MCF 10A (cell line): ENCODE measurements around the gene ARHGAP15. TPM values are rescaled to one million over a fixed set of nuclear protein-coding genes. Genes with fewer than 3 reads are reported as not detected.
A peak's percentile ranks its signal among the peaks of the same experiment; 100 is the strongest.

ENCODE experiments used
- BruUV-seq: library from RNA; stranded (reverse); fragments of 400-500 nt; replicated peaks from 2 replicates; lab custom pipeline; 2021; lab: Mats Ljungman, UMichigan
- CTCF ChIA-PET: fragments of 300-600 bp; sonication (Branson Sonifier 250); formaldehyde crosslinking; extraction: SDS; loops from one replicate; lab custom pipeline; 2021; ENCODE audit warnings: antibody characterized with exemption, inconsistent platforms; lab: Yijun Ruan, JAX
- POLR2A ChIA-PET: fragments of 300-600, 350-650 bp; sonication (Branson Sonifier 250); formaldehyde crosslinking; extraction: SDS; loops from one replicate; lab custom pipeline; 2020; ENCODE audit warnings: antibody characterized with exemption, inconsistent platforms; lab: Yijun Ruan, JAX
- DNase-seq: peaks from one replicate; pipeline ENCODE4 v3.0.0-alpha.2; 2018; ENCODE audit not compliant: unreplicated experiment
- H3K27ac Mint-ChIP-seq: one replicate; pipeline ENCODE4 v1.8.0; 2022; ENCODE audit warnings: mild to moderate bottlenecking, low read depth, mixed read lengths; ENCODE audit not compliant: unreplicated experiment
- H3K27me3 Mint-ChIP-seq: one replicate; pipeline ENCODE4 v1.8.0; 2022; ENCODE audit warnings: mixed read lengths; ENCODE audit not compliant: insufficient read depth, unreplicated experiment
- H3K36me3 Mint-ChIP-seq: one replicate; pipeline ENCODE4 v1.8.0; 2022; ENCODE audit warnings: mild to moderate bottlenecking, moderate library complexity, mixed read lengths; ENCODE audit not compliant: insufficient read depth, unreplicated experiment
- H3K4me1 Mint-ChIP-seq: one replicate; pipeline ENCODE4 v1.8.0; 2022; ENCODE audit warnings: mixed read lengths; ENCODE audit not compliant: insufficient read depth, unreplicated experiment
- H3K4me3 Mint-ChIP-seq: one replicate; pipeline ENCODE4 v1.8.0; 2022; ENCODE audit warnings: mild to moderate bottlenecking, moderate library complexity, mixed read lengths; ENCODE audit not compliant: unreplicated experiment
- H3K9me3 Mint-ChIP-seq: one replicate; pipeline ENCODE4 v1.8.0; 2022; ENCODE audit warnings: mixed read lengths; ENCODE audit not compliant: unreplicated experiment
- CTCF ChIP-seq: fragments of 200-600 bp; IDR thresholded peaks from one replicate; pipeline ENCODE4 v1.8.0; 2022; ENCODE audit warnings: antibody characterized with exemption, mild to moderate bottlenecking; ENCODE audit not compliant: unreplicated experiment
- intact Hi-C: fragments of 100-400 bp; cut with micrococcal nuclease; formaldehyde crosslinking; loops from 2 replicates; pipeline ENCODE4 v1.14.1; 2022
- total RNA-seq: library from RNA; stranded (reverse); gene quantifications from 2 replicates; pipeline ENCODE4 v1.2.3, GENCODE V29; 2022

ARHGAP15 gene
- total RNA-seq, 1 experiment from 2014 or later: not detected

- Mint-ChIP-seq H3K4me1 (no peaks in the 10 kb centered on the region), H3K27me3 (no peaks in the 10 kb centered on the region), H3K27ac (no peak overlapping the region), H3K4me3 (no peak overlapping the region), H3K36me3 (no peaks in the 10 kb centered on the region), H3K9me3 (no peaks in the 10 kb centered on the region)
- no peak for TF ChIP-seq CTCF
- DNase-seq: no peak
- intact Hi-C loops: no loop called here
- ChIA-PET CTCF (interaction anchor here (0.6 to 0.7 kb wide), 3 partner anchors 13 to 547 kb away, joined by 3 read pairs; no protein-coding TSS in a partner anchor), POLR2A (no interaction called here)
- BruUV-seq: no TSS peak
Measured at GRCh38 chr2:143551971-143552650, 422.9 kb downstream of the ARHGAP15 start.

- DNase-seq: no peak
- Mint-ChIP-seq H3K36me3 (no peaks in the 10 kb centered on the region), H3K27ac (no peak overlapping the region), H3K27me3 (no peaks in the 10 kb centered on the region), H3K4me3 (no peak overlapping the region), H3K9me3 (no peaks in the 10 kb centered on the region), H3K4me1 (peaks cover 4% of the 10 kb centered on the region)
- intact Hi-C loops: no loop called here
- BruUV-seq: no TSS peak
- ChIA-PET POLR2A (no interaction called here), CTCF (no interaction called here)
- no peak for TF ChIP-seq CTCF
Measured at GRCh38 chr2:143553261-143553660, 424.0 kb downstream of the ARHGAP15 start.

GRCh38 chr2:143558665-143559064 is 429.4 kb downstream of the ARHGAP15 start:
- intact Hi-C loops: no loop called here
- no peaks in the 10 kb centered on the region for H3K9me3 Mint-ChIP-seq
- peaks cover 23% of the 10 kb centered on the region for H3K4me1 Mint-ChIP-seq
- ChIA-PET CTCF (interaction anchor here (1.2 kb wide), 1 partner anchor 18 kb away, joined by 4 read pairs; no protein-coding TSS in a partner anchor), POLR2A (interaction anchor here (0.6 kb wide), 1 partner anchor 787 kb away, joined by 3 read pairs; no protein-coding TSS in a partner anchor)
- peak; percentile 88 for DNase-seq
- H3K4me3 Mint-ChIP-seq: no peak overlapping the region
- no peak for TF ChIP-seq CTCF
- no peaks in the 10 kb centered on the region for H3K27me3 Mint-ChIP-seq
- no peak overlapping the region for H3K27ac Mint-ChIP-seq
- no peaks in the 10 kb centered on the region for H3K36me3 Mint-ChIP-seq
- BruUV-seq: no TSS peak

GRCh38 chr2:143559147-143559546 is 429.9 kb downstream of the ARHGAP15 start:
- no peak for TF ChIP-seq CTCF
- H3K36me3 Mint-ChIP-seq: no peaks in the 10 kb centered on the region
- BruUV-seq: no TSS peak
- H3K9me3 Mint-ChIP-seq: no peaks in the 10 kb centered on the region
- peaks cover 23% of the 10 kb centered on the region for H3K4me1 Mint-ChIP-seq
- intact Hi-C loops: no loop called here
- no peak for DNase-seq
- no peaks in the 10 kb centered on the region for H3K27me3 Mint-ChIP-seq
- POLR2A ChIA-PET: interaction anchor here (0.6 kb wide), 1 partner anchor 787 kb away, joined by 3 read pairs; no protein-coding TSS in a partner anchor
- CTCF ChIA-PET: no interaction called here
- H3K27ac Mint-ChIP-seq: no peak overlapping the region
- no peak overlapping the region for H3K4me3 Mint-ChIP-seq
